HCT116 (cell line): Measurements from ENCODE around the gene MRPL34. TPM values are rescaled to one million over a fixed set of nuclear protein-coding genes. Genes with fewer than 3 reads are reported as not detected.

ENCODE experiments used
- ATAC-seq: fragments of 200-7000 bp; cut with Tn5 transposase; 2 replicates; pipeline ENCODE4 v1.9.1; 2020; ENCODE audit warnings: mild to moderate bottlenecking, moderate library complexity
- BruUV-seq: library from RNA; stranded (reverse); fragments of 400-500 nt; replicated peaks from 2 replicates; lab custom pipeline; 2021; lab: Mats Ljungman, UMichigan
- CTCF ChIA-PET: fragments of 300-600 bp; sonication (Branson Sonifier 250); formaldehyde crosslinking; loops from one replicate; lab custom pipeline; 2021; ENCODE audit warnings: antibody characterized with exemption; lab: Charles Lee
- POLR2A ChIA-PET: fragments of 300-600, 350-600 bp; sonication (Branson Sonifier 250); formaldehyde crosslinking; loops from one replicate; lab custom pipeline; 2021; ENCODE audit warnings: antibody characterized with exemption; lab: Charles Lee
- RAD21 ChIA-PET, 2 experiments: fragments of 300-600 bp; sonication (Branson Sonifier 250); formaldehyde crosslinking; loops; one replicate each; lab custom pipeline; 2023; ENCODE audit warnings: low total read pairs in 2 of 2; ENCODE audit not compliant: uncharacterized antibody in 2 of 2, unreplicated experiment in 2 of 2, low non-redundant PET in 1 of 2; lab: Charles Lee
- DNase-seq: peaks from one replicate; pipeline ENCODE4 v3.0.0-alpha.2; 2010; ENCODE audit warnings: low read depth, low spot score
- H2AFZ ChIP-seq: fragments of 200-600 bp; shearing (Covaris generic), sonication (generic); 2 replicates; pipeline ENCODE4 v1.6.1; 2017; ENCODE audit warnings: low read depth, mixed run types, mixed read lengths, antibody characterized with exemption, low read length; ENCODE audit not compliant: poor library complexity, severe bottlenecking
- H3K27ac ChIP-seq: 2 replicates; pipeline ENCODE4 v1.5.1; 2012; ENCODE audit warnings: low read depth, low read length
- H3K27me3 ChIP-seq: fragments of 200-600 bp; sonication (generic); 2 replicates; pipeline ENCODE4 v1.6.1; 2016; ENCODE audit warnings: mixed run types, low read length, mixed read lengths; ENCODE audit not compliant: insufficient read depth
- H3K36me3 ChIP-seq, 2 experiments: fragments of 200-500 bp in 1 of 2; fragments of 200-600 bp in 1 of 2; sonication (Bioruptor generic) in 1 of 2; sonication (generic) in 1 of 2; 2 replicates each; pipeline versions ENCODE4 v1.5.1 to v1.6.1; 2014 to 2016; ENCODE audit warnings: low read length in 2 of 2, inconsistent platforms in 1 of 2, mixed read lengths in 1 of 2, mixed run types in 1 of 2; ENCODE audit not compliant: insufficient read depth in 2 of 2, control insufficient read depth in 1 of 2
- H3K4me1 ChIP-seq, 2 experiments: fragments of 200-600 bp in 1 of 2; sonication (generic) in 1 of 2; 2 replicates each; pipeline versions ENCODE4 v1.5.1 to v1.6.1; 2012 to 2017; ENCODE audit warnings: low read length in 2 of 2, inconsistent platforms in 1 of 2, mild to moderate bottlenecking in 1 of 2, mixed read lengths in 1 of 2, mixed run types in 1 of 2, moderate library complexity in 1 of 2; ENCODE audit not compliant: insufficient read depth in 2 of 2, control insufficient read depth in 1 of 2
- H3K4me2 ChIP-seq: fragments of 200-600 bp; sonication (generic); 2 replicates; pipeline ENCODE4 v1.6.1; 2017; ENCODE audit warnings: mixed run types, low read length, mixed read lengths
- H3K4me3 ChIP-seq, 2 experiments: fragments of 200-600 bp in 1 of 2; sonication (generic) in 1 of 2; replicated peaks in 1 of 2; 2 replicates each; pipeline ENCODE4 v1.5.1; 2011 to 2016; ENCODE audit warnings: low read length in 2 of 2, control low read depth in 1 of 2, low read depth in 1 of 2, mild to moderate bottlenecking in 1 of 2, mixed read lengths in 1 of 2, mixed run types in 1 of 2
- H3K79me2 ChIP-seq: fragments of 200-600 bp; sonication (generic); 2 replicates; pipeline ENCODE4 v1.6.1; 2017; ENCODE audit warnings: mild to moderate bottlenecking, mixed run types, low read length, moderate library complexity, mixed read lengths; ENCODE audit not compliant: insufficient read depth
- H3K9ac ChIP-seq: fragments of 200-600 bp; sonication (generic); 2 replicates; pipeline ENCODE4 v1.6.1; 2016; ENCODE audit warnings: low read length, mixed read lengths
- H3K9me2 ChIP-seq: fragments of 200-600 bp; sonication (generic), shearing (Covaris generic); 2 replicates; pipeline ENCODE4 v1.6.1; 2017; ENCODE audit warnings: mixed run types, mild to moderate bottlenecking, moderate library complexity; ENCODE audit not compliant: insufficient read depth
- H3K9me3 ChIP-seq, 2 experiments: fragments of 200-500 bp in 1 of 2; fragments of 200-600 bp in 1 of 2; sonication (Bioruptor generic) in 1 of 2; sonication (generic) in 1 of 2; 2 replicates each; pipeline ENCODE4 v1.6.1; 2014 to 2017; ENCODE audit warnings: low read length in 2 of 2, mixed read lengths in 2 of 2, inconsistent platforms in 1 of 2, low read depth in 1 of 2, mild to moderate bottlenecking in 1 of 2, mixed run types in 1 of 2, moderate library complexity in 1 of 2; ENCODE audit not compliant: control insufficient read depth in 1 of 2, insufficient read depth in 1 of 2
- H4K20me1 ChIP-seq: fragments of 200-600 bp; sonication (generic), shearing (Covaris generic); 2 replicates; pipeline ENCODE4 v1.6.1; 2017; ENCODE audit warnings: mixed run types, mild to moderate bottlenecking, moderate library complexity; ENCODE audit not compliant: insufficient read depth
- CEBPB ChIP-seq: IDR thresholded peaks from 2 replicates; pipeline ENCODE4 v1.6.1; 2012; ENCODE audit warnings: low read depth
- ELF1 ChIP-seq: IDR thresholded peaks from 2 replicates; pipeline ENCODE4 v1.6.1; 2012; ENCODE audit warnings: low read depth, borderline replicate concordance
- FOSL1 ChIP-seq: IDR thresholded peaks from 2 replicates; pipeline ENCODE4 v1.6.1; 2012; ENCODE audit warnings: low read depth
- JUND ChIP-seq: IDR thresholded peaks from 2 replicates; pipeline ENCODE4 v1.6.1; 2012
- POLR2A ChIP-seq: IDR thresholded peaks from 2 replicates; pipeline ENCODE4 v1.7.0; 2011; ENCODE audit warnings: borderline replicate concordance; ENCODE audit not compliant: insufficient read depth, insufficient read length; ENCODE audit errors: extremely low read depth
- POLR2AphosphoS5 ChIP-seq: IDR thresholded peaks from 2 replicates; pipeline ENCODE4 v1.6.1; 2011; ENCODE audit warnings: mild to moderate bottlenecking, low read depth, low read length, moderate library complexity
- RAD21 ChIP-seq: IDR thresholded peaks from 2 replicates; pipeline ENCODE4 v1.6.1; 2012; ENCODE audit warnings: low read depth, mild to moderate bottlenecking
- SIN3A ChIP-seq: IDR thresholded peaks from 2 replicates; pipeline ENCODE4 v1.6.1; 2012; ENCODE audit warnings: low read depth
- SRF ChIP-seq: IDR thresholded peaks from 2 replicates; pipeline ENCODE4 v1.6.1; 2012; ENCODE audit warnings: low read depth
- YY1 ChIP-seq: IDR thresholded peaks from 2 replicates; pipeline ENCODE4 v1.6.1; 2011; ENCODE audit warnings: low read length, low read depth, moderate library complexity, mild to moderate bottlenecking; ENCODE audit not compliant: insufficient replicate concordance; ENCODE audit errors: extremely low read depth
- ZFX ChIP-seq: fragments of 450-650 bp; IDR thresholded peaks from 2 replicates; pipeline ENCODE4 v1.6.1; 2017
- ZNF274 ChIP-seq: fragments of 200-500 bp; sonication (Bioruptor generic); IDR thresholded peaks from 2 replicates; pipeline ENCODE4 v1.6.1; 2014; ENCODE audit warnings: mild to moderate bottlenecking, low read depth, low read length, inconsistent platforms
- intact Hi-C: fragments of 100-400 bp; cut with micrococcal nuclease; formaldehyde crosslinking; loops from 2 replicates; pipeline ENCODE4 v1.10.0; 2022
- total RNA-seq: library from RNA; stranded (reverse); gene quantifications from one replicate; pipeline ENCODE4 v1.2.1, GENCODE V29; 2021; ENCODE audit not compliant: unreplicated experiment
- TF ChIP-seq, protein P1 (sequence below): IDR thresholded peaks from 2 replicates; pipeline ENCODE4 v1.6.1; 2012; ENCODE audit warnings: low read depth
- TF ChIP-seq, protein P2 (sequence below): IDR thresholded peaks from 2 replicates; pipeline ENCODE4 v1.6.1; 2012
- TF ChIP-seq, protein P3 (sequence below): IDR thresholded peaks from 2 replicates; pipeline ENCODE4 v1.6.1; 2012

The MRPL34 gene
- total RNA-seq, 1 experiment from 2014 or later = 114 TPM

DNA sequence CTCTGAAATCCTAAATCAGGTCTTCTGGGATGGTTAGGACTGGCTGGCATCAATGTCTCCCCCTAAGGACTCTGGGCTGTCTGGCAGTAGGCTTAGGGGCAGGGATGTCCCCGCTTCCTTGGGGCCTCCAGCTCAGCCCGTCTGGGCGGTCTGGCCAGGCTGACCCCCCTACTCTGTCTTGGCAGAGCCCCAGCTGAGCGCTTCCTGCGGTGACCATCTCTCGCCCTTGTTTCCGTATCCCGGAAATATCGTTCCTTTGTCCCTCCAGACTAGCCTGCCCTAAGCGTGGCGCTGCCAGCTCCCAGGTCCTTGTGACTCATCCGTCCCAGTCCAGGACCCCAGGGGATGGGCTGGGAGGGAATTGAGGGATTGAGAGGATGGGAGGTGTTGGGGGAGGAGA lies 43.0 kb downstream of the MRPL34 start (continued):
- TF ChIP-seq, protein P1, sequence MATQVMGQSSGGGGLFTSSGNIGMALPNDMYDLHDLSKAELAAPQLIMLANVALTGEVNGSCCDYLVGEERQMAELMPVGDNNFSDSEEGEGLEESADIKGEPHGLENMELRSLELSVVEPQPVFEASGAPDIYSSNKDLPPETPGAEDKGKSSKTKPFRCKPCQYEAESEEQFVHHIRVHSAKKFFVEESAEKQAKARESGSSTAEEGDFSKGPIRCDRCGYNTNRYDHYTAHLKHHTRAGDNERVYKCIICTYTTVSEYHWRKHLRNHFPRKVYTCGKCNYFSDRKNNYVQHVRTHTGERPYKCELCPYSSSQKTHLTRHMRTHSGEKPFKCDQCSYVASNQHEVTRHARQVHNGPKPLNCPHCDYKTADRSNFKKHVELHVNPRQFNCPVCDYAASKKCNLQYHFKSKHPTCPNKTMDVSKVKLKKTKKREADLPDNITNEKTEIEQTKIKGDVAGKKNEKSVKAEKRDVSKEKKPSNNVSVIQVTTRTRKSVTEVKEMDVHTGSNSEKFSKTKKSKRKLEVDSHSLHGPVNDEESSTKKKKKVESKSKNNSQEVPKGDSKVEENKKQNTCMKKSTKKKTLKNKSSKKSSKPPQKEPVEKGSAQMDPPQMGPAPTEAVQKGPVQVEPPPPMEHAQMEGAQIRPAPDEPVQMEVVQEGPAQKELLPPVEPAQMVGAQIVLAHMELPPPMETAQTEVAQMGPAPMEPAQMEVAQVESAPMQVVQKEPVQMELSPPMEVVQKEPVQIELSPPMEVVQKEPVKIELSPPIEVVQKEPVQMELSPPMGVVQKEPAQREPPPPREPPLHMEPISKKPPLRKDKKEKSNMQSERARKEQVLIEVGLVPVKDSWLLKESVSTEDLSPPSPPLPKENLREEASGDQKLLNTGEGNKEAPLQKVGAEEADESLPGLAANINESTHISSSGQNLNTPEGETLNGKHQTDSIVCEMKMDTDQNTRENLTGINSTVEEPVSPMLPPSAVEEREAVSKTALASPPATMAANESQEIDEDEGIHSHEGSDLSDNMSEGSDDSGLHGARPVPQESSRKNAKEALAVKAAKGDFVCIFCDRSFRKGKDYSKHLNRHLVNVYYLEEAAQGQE = no peak
- TF ChIP-seq, protein P2, sequence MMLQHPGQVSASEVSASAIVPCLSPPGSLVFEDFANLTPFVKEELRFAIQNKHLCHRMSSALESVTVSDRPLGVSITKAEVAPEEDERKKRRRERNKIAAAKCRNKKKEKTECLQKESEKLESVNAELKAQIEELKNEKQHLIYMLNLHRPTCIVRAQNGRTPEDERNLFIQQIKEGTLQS = no peak
- TF ChIP-seq ZFX (no peak), SRF (no peak), JUND (no peak), YY1 (no peak), POLR2AphosphoS5 (peak; percentile 43; the same call in 1 of the 2 replicates), ZNF274 (no peak)
- TF ChIP-seq, all 23 proteins: peak for 3

DNA sequence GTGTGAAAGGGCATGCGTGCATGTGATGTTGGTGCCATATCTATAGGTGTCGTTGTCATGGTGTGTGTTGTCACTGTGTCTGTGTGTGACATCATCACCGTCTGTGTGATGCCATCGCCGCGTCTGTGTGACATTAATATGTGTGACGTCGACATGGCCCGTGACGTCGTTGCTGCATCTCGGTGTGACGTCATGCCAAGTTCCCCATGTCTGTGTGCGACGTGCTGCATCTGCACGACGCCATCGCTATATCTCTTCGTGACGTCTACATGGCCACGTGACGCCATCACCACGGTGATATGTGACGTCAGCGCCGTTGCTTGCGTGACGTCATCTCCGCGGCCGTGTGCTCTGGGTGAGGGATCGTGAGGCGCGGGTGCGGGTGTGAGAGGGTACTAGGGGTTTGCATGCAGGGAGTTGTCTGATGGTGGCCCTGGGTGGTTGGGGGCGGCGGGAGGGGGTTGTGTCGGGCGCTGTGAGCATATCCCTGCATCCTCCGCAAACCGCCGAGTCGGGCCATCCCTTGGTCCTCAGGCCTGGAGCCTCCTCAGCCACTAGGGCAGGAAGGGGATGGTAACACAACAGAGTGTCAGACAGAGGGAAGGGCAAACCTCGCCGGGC lies 46.3 kb downstream of the MRPL34 start:
- no TSS peak for BruUV-seq
- Histone ChIP-seq H3K9me2 (no peaks in the 10 kb centered on the region), H3K9me3 (no peaks in the 10 kb centered on the region), H3K36me3 (no peaks in the 10 kb centered on the region), H4K20me1 (no peaks in the 10 kb centered on the region), H3K4me3 (no peak overlapping the region), H3K79me2 (no peaks in the 10 kb centered on the region), H3K27me3 (no peaks in the 10 kb centered on the region), H3K4me2 (no peak overlapping the region), H3K9ac (no peak overlapping the region), H3K4me1 (peaks cover 10 to 13% of the 10 kb centered on the region in 2 experiments; a peak in 3 of 4 replicates), H2AFZ (no peak overlapping the region), H3K27ac (no peak overlapping the region)
- TF ChIP-seq ELF1 = no peak
- TF ChIP-seq RAD21 = no peak
- TF ChIP-seq ZFX = no peak
- TF ChIP-seq, protein P3, sequence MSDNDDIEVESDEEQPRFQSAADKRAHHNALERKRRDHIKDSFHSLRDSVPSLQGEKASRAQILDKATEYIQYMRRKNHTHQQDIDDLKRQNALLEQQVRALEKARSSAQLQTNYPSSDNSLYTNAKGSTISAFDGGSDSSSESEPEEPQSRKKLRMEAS = no peak
- TF ChIP-seq ZNF274 = no peak
- TF ChIP-seq CEBPB = no peak
- TF ChIP-seq YY1 = no peak
- TF ChIP-seq FOSL1 = no peak
- TF ChIP-seq SIN3A = no peak
- no peak for TF ChIP-seq JUND
- TF ChIP-seq POLR2A = no peak
- ChIA-PET POLR2A (no interaction called here), RAD21 (interaction anchor here in 1 of 2 experiments (0.6 kb wide), 1 partner anchor 786 kb away, joined by 3 read pairs; no protein-coding TSS in a partner anchor), CTCF (no interaction called here)
- DNase-seq = no peak
- no peak for ATAC-seq
- intact Hi-C loops = no loop called here
